BLaER1 (cell line): ENCODE results near the gene FRMD4A.

Source experiments
- H3K27ac ChIP-seq: shearing (Covaris generic); formaldehyde crosslinking; 2 replicates; pipeline ENCODE4 v1.8.1; 2022
- H3K27me3 ChIP-seq: shearing (Covaris generic); formaldehyde crosslinking; 2 replicates; pipeline ENCODE4 v1.8.1; 2022
- H3K36me3 ChIP-seq: shearing (Covaris generic); formaldehyde crosslinking; 2 replicates; pipeline ENCODE4 v1.8.1; 2022
- H3K4me1 ChIP-seq: shearing (Covaris generic); formaldehyde crosslinking; 2 replicates; pipeline ENCODE4 v1.8.1; 2022
- H3K4me2 ChIP-seq: shearing (Covaris generic); formaldehyde crosslinking; 2 replicates; pipeline ENCODE4 v1.8.1; 2022
- H3K4me3 ChIP-seq: shearing (Covaris generic); formaldehyde crosslinking; 2 replicates; pipeline ENCODE4 v1.8.1; 2022
- H3K9ac ChIP-seq: shearing (Covaris generic); formaldehyde crosslinking; 2 replicates; pipeline ENCODE4 v1.8.1; 2022
- H3K9me3 ChIP-seq: shearing (Covaris generic); formaldehyde crosslinking; 2 replicates; pipeline ENCODE4 v1.8.1; 2022
- H4K20me1 ChIP-seq: shearing (Covaris generic); formaldehyde crosslinking; 2 replicates; pipeline ENCODE4 v1.8.1; 2022
- Cebpa-rat ChIP-seq: shearing (Covaris generic); IDR thresholded peaks from 2 replicates; pipeline ENCODE4 v1.8.1; 2022

Gene FRMD4A

DNA sequence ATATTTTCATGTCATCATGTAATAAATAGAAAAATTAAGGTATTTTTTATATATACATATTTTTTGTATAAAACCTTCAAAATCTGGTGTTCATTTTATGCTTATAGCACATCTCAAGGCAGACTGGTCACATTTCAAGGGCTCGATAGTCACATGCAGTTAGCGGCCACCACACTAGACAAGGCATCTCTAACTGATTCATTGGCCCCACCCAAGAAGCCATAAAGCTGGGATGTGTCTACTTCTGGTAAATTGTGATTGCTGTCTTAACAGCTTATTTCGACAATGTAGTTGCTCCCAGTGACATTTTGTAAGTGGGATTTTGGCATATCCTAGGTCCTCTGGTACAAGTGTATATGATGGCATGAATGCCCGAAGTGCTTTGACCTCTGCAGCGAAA, 168.7 kb downstream of the FRMD4A start:
- Histone ChIP-seq H3K27ac (no peak overlapping the region), H3K27me3 (no peaks in the 10 kb centered on the region), H3K9ac (no peak overlapping the region), H3K9me3 (no peaks in the 10 kb centered on the region; the same call in 1 of the 2 replicates), H3K4me1 (no peaks in the 10 kb centered on the region), H4K20me1 (no peaks in the 10 kb centered on the region), H3K4me3 (no peak overlapping the region), H3K4me2 (no peak overlapping the region), H3K36me3 (no peaks in the 10 kb centered on the region)
- no peak for TF ChIP-seq Cebpa-rat

GRCh38 chr10:14160299-14160698, 170.4 kb downstream of the FRMD4A start:
- H3K4me3 ChIP-seq: no peak overlapping the region
- H3K4me1 ChIP-seq: no peaks in the 10 kb centered on the region
- no peak for TF ChIP-seq Cebpa-rat
- H4K20me1 ChIP-seq: no peaks in the 10 kb centered on the region
- no peak overlapping the region for H3K4me2 ChIP-seq
- H3K36me3 ChIP-seq: no peaks in the 10 kb centered on the region
- no peak overlapping the region for H3K27ac ChIP-seq
- H3K9me3 ChIP-seq: peaks cover 7% of the 10 kb centered on the region
- H3K9ac ChIP-seq: no peak overlapping the region
- H3K27me3 ChIP-seq: no peaks in the 10 kb centered on the region

GRCh38 chr10:14158575-14158974, 172.1 kb downstream of the FRMD4A start:
- TF ChIP-seq Cebpa-rat: no peak
- H4K20me1 ChIP-seq: no peaks in the 10 kb centered on the region
- peaks cover 18% of the 10 kb centered on the region for H3K9me3 ChIP-seq
- H3K9ac ChIP-seq: no peak overlapping the region
- H3K36me3 ChIP-seq: no peaks in the 10 kb centered on the region
- no peak overlapping the region for H3K27ac ChIP-seq
- no peaks in the 10 kb centered on the region for H3K27me3 ChIP-seq
- no peak overlapping the region for H3K4me2 ChIP-seq
- no peak overlapping the region for H3K4me3 ChIP-seq
- H3K4me1 ChIP-seq: no peaks in the 10 kb centered on the region

DNA sequence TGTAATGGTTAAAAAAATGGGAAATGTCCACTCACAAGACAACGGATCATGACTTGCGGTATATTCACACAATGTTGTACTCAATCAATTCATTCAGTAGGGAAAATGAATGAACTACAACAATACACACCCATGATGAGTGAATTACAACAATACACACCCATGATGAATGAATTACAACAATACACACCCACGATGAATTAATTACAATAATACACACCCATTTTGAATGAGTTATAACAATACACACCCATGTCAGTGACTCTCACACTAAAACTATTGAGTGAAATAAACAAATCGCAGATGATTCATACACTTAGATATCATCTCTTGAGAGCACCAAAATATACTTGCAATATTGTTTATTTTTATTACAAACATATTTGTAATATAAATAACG, 174.6 kb downstream of the FRMD4A start:
- Histone ChIP-seq H3K9ac (no peak overlapping the region), H3K27ac (no peak overlapping the region), H4K20me1 (no peaks in the 10 kb centered on the region), H3K4me3 (no peak overlapping the region), H3K27me3 (no peaks in the 10 kb centered on the region), H3K36me3 (no peaks in the 10 kb centered on the region), H3K4me2 (no peak overlapping the region), H3K9me3 (peaks cover 25% of the 10 kb centered on the region), H3K4me1 (0 out of 2 replicates have a peak, but pooled peaks cover 6% of the 10 kb centered on the region)
- no peak for TF ChIP-seq Cebpa-rat

DNA sequence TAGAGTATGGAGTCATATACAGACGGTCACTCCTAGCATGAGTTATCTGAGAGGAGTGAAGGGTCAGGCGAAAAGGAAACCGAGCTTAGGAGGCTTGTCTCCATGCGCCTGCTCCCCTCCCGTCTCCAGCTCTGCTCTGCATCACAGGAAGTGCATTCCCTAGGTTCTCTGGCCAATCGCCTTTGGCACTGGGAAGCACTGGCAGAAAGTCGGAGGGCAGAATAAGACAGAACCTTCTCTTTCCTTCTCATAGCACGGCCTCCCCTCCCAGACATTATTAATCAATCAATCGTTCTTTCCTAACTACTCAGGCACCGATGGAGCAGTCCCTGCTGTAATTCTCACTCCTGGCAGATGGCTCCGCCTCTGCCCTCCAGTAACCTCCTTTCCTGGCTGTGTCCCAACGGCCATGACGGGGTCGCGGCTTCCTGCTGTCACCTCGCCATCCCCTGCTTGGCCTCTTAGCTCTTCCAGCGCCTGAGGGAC, 177.1 kb downstream of the FRMD4A start:
- Histone ChIP-seq H4K20me1 (no peaks in the 10 kb centered on the region), H3K9ac (no peak overlapping the region), H3K36me3 (no peaks in the 10 kb centered on the region), H3K4me2 (no peak overlapping the region), H3K4me3 (no peak overlapping the region), H3K4me1 (0 out of 2 replicates have a peak, but pooled peaks cover 6% of the 10 kb centered on the region), H3K9me3 (peaks cover 25% of the 10 kb centered on the region), H3K27me3 (no peaks in the 10 kb centered on the region), H3K27ac (no peak overlapping the region)
- TF ChIP-seq Cebpa-rat: no peak

DNA sequence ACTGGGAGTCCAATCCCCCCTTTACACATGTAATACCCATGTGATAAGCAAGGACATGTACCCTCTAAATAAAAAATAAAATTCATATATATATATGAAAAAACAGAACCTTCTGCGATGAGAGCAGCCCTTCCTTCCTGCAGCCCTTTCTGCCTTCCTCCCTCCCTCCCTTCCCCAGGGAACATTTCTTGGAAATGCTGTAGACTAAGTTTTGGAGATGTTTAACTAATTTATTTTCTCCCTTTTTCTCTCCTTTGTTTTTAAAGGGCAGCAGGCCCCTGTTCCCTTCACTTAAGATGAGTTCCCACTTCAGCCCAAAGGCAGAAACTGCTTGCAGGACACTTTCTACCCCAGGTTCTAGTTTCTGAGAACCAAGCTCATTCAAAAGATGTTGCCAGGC, 179.2 kb downstream of the FRMD4A start:
- TF ChIP-seq Cebpa-rat: no peak
- Histone ChIP-seq H4K20me1 (no peaks in the 10 kb centered on the region), H3K4me1 (0 out of 2 replicates have a peak, but pooled peaks cover 6% of the 10 kb centered on the region), H3K9ac (no peak overlapping the region), H3K4me3 (no peak overlapping the region), H3K4me2 (no peak overlapping the region), H3K9me3 (peaks cover 25% of the 10 kb centered on the region), H3K36me3 (no peaks in the 10 kb centered on the region), H3K27me3 (no peaks in the 10 kb centered on the region), H3K27ac (no peak overlapping the region)

DNA sequence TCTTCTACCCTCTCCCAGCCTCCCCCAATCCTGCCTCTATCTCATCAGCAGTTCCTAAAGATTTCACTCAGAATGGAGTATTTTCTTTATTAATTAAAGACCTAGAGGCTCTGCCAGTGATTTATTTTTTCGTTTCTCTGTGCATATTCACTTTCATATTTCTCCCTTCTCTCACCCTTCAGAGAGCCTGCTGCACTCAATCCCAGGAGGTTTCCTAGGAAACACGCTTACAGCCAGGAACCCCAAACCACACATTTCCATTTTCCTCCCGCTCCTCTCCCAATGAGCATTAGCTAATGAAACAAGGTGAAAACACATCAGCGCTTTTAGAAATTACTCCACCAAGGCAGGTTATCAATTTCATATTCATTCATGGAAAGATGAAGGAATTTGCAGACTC, 180.2 kb downstream of the FRMD4A start:
- 0 out of 2 replicates have a peak, but pooled peaks cover 6% of the 10 kb centered on the region for H3K4me1 ChIP-seq
- TF ChIP-seq Cebpa-rat: no peak
- no peak overlapping the region for H3K4me3 ChIP-seq
- H4K20me1 ChIP-seq: no peaks in the 10 kb centered on the region
- H3K27me3 ChIP-seq: no peaks in the 10 kb centered on the region
- no peak overlapping the region for H3K9ac ChIP-seq
- H3K9me3 ChIP-seq: peaks cover 20% of the 10 kb centered on the region
- no peak overlapping the region for H3K27ac ChIP-seq
- H3K36me3 ChIP-seq: no peaks in the 10 kb centered on the region
- no peak overlapping the region for H3K4me2 ChIP-seq

GRCh38 chr10:14146501-14146900, 184.2 kb downstream of the FRMD4A start:
- no peak overlapping the region for H3K4me3 ChIP-seq
- H3K4me2 ChIP-seq: no peak overlapping the region
- 0 out of 2 replicates have a peak, but pooled peaks cover 3% of the 10 kb centered on the region for H3K4me1 ChIP-seq
- H3K27ac ChIP-seq: no peak overlapping the region
- no peak overlapping the region for H3K9ac ChIP-seq
- H3K27me3 ChIP-seq: no peaks in the 10 kb centered on the region
- H3K9me3 ChIP-seq: no peaks in the 10 kb centered on the region
- no peaks in the 10 kb centered on the region for H4K20me1 ChIP-seq
- no peaks in the 10 kb centered on the region for H3K36me3 ChIP-seq
- TF ChIP-seq Cebpa-rat: no peak

GRCh38 chr10:14146025-14146424, 184.7 kb downstream of the FRMD4A start:
- Histone ChIP-seq H4K20me1 (no peaks in the 10 kb centered on the region), H3K36me3 (no peaks in the 10 kb centered on the region), H3K4me2 (no peak overlapping the region)

GRCh38 chr10:14144451-14144850, 186.3 kb downstream of the FRMD4A start:
- H3K36me3 ChIP-seq: no peaks in the 10 kb centered on the region
- H3K9ac ChIP-seq: no peak overlapping the region
- H3K4me1 ChIP-seq: no peaks in the 10 kb centered on the region
- no peak overlapping the region for H3K4me3 ChIP-seq
- H4K20me1 ChIP-seq: no peaks in the 10 kb centered on the region
- H3K27me3 ChIP-seq: no peaks in the 10 kb centered on the region
- TF ChIP-seq Cebpa-rat: no peak
- no peaks in the 10 kb centered on the region for H3K9me3 ChIP-seq
- no peak overlapping the region for H3K4me2 ChIP-seq
- no peak overlapping the region for H3K27ac ChIP-seq

More at GRCh38 chr10:14146025-14146424, 184.7 kb downstream of the FRMD4A start:
- TF ChIP-seq Cebpa-rat: no peak
- Histone ChIP-seq H3K4me3 (no peak overlapping the region), H3K4me1 (no peaks in the 10 kb centered on the region), H3K27ac (no peak overlapping the region), H3K9ac (no peak overlapping the region), H3K27me3 (no peaks in the 10 kb centered on the region), H3K9me3 (no peaks in the 10 kb centered on the region)

DNA sequence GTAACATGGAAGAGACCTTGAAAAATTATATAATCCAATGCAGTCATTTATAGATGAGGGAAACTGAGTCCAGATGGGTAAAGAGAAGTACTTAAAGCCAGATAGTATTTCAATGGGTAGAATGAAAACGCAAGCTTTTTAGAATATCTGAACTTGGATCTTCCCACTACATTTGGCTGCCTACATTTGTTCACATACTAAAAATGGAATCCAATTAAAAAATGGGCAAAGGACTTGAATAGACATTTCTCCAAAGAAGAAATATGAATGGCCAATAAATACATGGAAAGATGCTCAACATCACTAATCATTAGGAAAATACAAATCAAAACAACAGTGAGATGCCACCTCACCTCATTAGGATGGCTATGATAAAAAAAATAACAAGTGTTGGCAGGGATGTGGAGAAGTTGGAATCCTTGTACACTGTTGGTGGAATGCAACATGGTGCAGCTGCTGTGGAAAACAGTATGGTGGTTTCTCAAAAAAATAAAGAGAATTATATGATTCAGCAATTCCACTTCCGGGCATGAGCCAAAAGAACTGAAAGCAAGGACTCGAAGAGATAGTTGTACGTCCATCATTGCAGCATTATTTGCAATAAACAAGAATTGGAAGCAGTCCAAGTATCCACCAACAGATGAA, 188.0 kb downstream of the FRMD4A start:
- no peak overlapping the region for H3K9ac ChIP-seq
- no peaks in the 10 kb centered on the region for H3K9me3 ChIP-seq
- TF ChIP-seq Cebpa-rat: no peak
- no peak overlapping the region for H3K4me2 ChIP-seq
- no peak overlapping the region for H3K27ac ChIP-seq
- no peaks in the 10 kb centered on the region for H3K27me3 ChIP-seq
- no peak overlapping the region for H3K4me3 ChIP-seq
- no peaks in the 10 kb centered on the region for H3K4me1 ChIP-seq
- no peaks in the 10 kb centered on the region for H4K20me1 ChIP-seq
- no peaks in the 10 kb centered on the region for H3K36me3 ChIP-seq
